ENCODE data around the gene JCHAIN. TPM values are rescaled to one million over a fixed set of nuclear protein-coding genes. Genes with fewer than 3 reads are reported as not detected.
"Not testable (repeated sequence)": the region's sequence is repeated elsewhere in the genome, so short reads cannot be mapped to it uniquely, and the experiment has no call there.

Gene JCHAIN
- total RNA-seq, 1 donor from 2014 or later: 2.7 TPM

DNA sequence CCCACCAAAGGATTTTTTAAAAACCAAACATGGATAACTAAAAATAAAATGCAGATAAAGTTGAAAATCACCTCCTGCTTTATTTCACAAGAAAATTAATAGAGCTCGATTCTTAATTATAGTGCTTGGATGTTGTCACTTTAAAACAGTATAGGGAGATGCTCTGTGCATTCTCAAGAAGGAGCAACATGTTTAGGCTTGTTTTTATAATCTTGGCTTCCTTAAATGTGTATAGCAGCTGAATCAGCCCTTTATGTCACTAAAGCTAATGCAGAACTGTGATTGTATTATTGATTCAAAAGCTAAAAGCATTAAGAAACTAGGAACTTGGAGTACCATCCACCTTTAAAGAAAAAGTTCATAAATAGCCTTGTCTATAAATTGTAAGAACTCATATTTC, 35.0 kb upstream of the JCHAIN start:
- Histone ChIP-seq H3K36me3 (no peaks in the 10 kb centered on the region), H3K27me3 (no peaks in the 10 kb centered on the region), H3K27ac (no peak overlapping the region), H3K4me3 (no peak overlapping the region), H3K4me1 (peaks cover 8% of the 10 kb centered on the region), H3K9me3 (no peaks in the 10 kb centered on the region)
- intact Hi-C loops (cut with DNase I): no loop called here
- no peak for DNase-seq (ENCODE audit: extremely low spot score in 2 of 2)
- TF ChIP-seq POLR2A (IDR thresholded peaks at IDR 0.05) (no peak), POLR2AphosphoS5 (IDR thresholded peaks at IDR 0.05; ENCODE audit: insufficient read depth in 1 of 2, low read depth in 1 of 2) (no peak)
- TF ChIP-seq, protein P1, sequence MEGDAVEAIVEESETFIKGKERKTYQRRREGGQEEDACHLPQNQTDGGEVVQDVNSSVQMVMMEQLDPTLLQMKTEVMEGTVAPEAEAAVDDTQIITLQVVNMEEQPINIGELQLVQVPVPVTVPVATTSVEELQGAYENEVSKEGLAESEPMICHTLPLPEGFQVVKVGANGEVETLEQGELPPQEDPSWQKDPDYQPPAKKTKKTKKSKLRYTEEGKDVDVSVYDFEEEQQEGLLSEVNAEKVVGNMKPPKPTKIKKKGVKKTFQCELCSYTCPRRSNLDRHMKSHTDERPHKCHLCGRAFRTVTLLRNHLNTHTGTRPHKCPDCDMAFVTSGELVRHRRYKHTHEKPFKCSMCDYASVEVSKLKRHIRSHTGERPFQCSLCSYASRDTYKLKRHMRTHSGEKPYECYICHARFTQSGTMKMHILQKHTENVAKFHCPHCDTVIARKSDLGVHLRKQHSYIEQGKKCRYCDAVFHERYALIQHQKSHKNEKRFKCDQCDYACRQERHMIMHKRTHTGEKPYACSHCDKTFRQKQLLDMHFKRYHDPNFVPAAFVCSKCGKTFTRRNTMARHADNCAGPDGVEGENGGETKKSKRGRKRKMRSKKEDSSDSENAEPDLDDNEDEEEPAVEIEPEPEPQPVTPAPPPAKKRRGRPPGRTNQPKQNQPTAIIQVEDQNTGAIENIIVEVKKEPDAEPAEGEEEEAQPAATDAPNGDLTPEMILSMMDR (IDR thresholded peaks at IDR 0.05): no peak

DNA sequence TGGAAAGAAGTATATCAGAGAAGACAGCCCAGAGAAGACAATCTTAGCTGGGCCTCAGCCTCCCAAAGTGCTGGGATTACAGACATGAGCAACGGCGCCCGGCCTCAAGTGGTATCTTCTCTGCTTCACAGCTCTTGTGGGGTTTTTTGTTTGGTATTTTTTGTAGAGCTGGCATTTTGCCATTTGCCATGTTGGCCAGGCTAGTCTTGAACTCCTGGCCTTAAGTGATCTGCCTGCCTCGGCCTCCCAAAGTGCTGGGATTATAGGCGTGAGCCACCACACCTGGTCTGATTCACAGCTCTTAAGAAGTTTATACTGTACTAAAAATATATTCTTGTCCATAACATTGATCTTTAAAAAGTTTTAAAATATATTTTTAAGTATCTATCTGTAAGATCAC, 34.4 kb upstream of the JCHAIN start:
- Histone ChIP-seq H3K27ac (no peak overlapping the region), H3K4me1 (peaks cover 5% of the 10 kb centered on the region), H3K36me3 (no peaks in the 10 kb centered on the region), H3K9me3 (no peaks in the 10 kb centered on the region), H3K4me3 (no peak overlapping the region), H3K27me3 (no peaks in the 10 kb centered on the region)
- no peak for DNase-seq (ENCODE audit: extremely low spot score in 2 of 2)
- intact Hi-C loops (cut with DNase I): no loop called here
- TF ChIP-seq POLR2A (IDR thresholded peaks at IDR 0.05): no peak

DNA sequence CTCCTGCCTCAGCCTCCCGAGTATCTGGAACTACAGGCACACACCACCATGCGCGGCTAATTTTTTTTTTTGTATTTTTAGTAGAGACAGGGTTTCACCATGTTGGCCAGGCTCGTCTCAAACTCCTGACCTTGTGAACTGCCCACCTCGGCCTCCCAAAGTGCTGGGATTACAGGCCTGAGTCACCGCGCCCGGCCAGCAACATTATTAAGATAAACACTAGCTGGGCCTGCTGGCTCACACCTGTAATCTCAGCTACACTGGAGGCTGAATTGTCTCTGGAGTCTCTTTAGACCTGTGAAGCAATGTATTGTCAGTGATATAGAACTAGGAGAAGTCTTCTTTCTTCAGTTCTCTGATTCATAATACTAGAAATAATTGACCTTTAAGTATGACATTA, 32.1 kb upstream of the JCHAIN start:
- H3K36me3 ChIP-seq; H3K27me3 ChIP-seq; intact Hi-C loops (cut with DNase I); DNase-seq (ENCODE audit: extremely low spot score in 2 of 2); H3K27ac ChIP-seq; H3K9me3 ChIP-seq; H3K4me3 ChIP-seq; H3K4me1 ChIP-seq: not testable (repeated sequence)

DNA sequence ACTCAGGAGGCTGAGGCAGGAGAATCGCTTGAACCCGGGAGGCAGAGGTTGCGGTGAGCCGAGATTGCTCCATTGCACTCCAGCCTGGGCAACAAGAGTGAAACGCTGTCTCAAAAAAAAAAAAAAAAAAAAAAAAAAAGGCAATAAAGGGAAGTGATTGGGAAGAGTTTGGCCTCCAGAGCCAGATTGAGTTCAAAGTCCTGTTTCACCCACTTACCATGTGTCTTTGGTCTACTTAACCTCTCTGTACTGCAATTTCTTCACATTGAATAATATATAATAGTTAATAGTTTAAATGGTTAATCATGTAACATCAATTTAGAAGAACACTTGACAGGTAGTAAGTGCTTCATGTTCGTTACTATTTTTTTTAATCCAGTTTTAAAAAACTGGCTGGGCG, 28.3 kb upstream of the JCHAIN start:
- H3K36me3 ChIP-seq; H3K27me3 ChIP-seq; H3K27ac ChIP-seq; H3K9me3 ChIP-seq; H3K4me3 ChIP-seq; DNase-seq (ENCODE audit: extremely low spot score in 2 of 2); intact Hi-C loops (cut with DNase I): not testable (repeated sequence)
- H3K4me1 ChIP-seq: peaks cover 22% of the 10 kb centered on the region

DNA sequence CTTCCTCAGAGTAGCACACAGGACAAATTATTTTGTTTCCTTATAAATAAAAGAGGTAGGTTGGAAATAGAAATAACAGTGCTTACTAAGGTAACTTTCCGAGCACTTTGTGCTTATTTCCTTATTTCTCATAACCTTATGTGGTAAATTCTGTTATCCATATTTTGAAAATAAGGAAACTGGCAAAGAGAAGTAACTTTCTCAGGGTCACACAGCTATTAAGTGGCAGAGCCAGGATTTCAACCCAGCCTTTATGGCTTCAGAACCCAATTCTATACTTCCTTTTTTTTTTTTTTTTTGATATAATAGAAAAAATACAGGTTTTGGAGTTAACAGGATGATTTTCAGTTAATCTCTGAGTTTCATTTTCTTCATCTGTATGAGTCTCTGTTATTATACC, 25.4 kb upstream of the JCHAIN start:
- no peaks in the 10 kb centered on the region for H3K27me3 ChIP-seq
- no peak overlapping the region for H3K4me3 ChIP-seq
- DNase-seq (ENCODE audit: extremely low spot score in 2 of 2): no peak
- H3K4me1 ChIP-seq: peaks cover 35% of the 10 kb centered on the region
- no peaks in the 10 kb centered on the region for H3K36me3 ChIP-seq
- intact Hi-C loops (cut with DNase I): no loop called here
- TF ChIP-seq, protein P1 (IDR thresholded peaks at IDR 0.05): no peak
- TF ChIP-seq POLR2A (IDR thresholded peaks at IDR 0.05): no peak
- TF ChIP-seq POLR2AphosphoS5 (IDR thresholded peaks at IDR 0.05; ENCODE audit: insufficient read depth in 1 of 2, low read depth in 1 of 2): no peak
- H3K27ac ChIP-seq: no peak overlapping the region
- no peaks in the 10 kb centered on the region for H3K9me3 ChIP-seq

DNA sequence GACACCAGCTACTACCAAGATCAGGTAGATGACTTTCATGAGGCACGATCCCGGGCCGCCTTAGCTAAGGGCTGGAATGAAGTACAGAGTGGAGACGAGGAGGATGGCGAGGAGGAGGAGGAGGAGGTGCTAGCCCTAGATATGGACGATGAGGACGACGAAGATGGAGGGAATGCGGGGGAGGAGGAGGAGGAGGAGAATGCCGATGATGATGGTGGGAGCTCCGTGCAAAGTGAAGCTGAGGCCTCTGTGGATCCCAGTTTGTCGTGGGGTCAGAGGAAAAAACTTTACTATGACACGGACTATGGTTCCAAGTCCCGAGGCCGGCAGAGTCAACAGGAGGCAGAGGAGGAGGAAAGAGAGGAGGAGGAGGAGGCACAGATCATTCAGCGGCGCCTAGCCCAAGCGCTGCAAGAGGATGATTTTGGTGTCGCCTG, 22.5 kb upstream of the JCHAIN start:
- Histone ChIP-seq H3K36me3 (no peaks in the 10 kb centered on the region), H3K9me3 (no peaks in the 10 kb centered on the region), H3K27ac (peak overlapping the region; percentile 82), H3K4me1 (peaks cover 35% of the 10 kb centered on the region), H3K27me3 (no peaks in the 10 kb centered on the region), H3K4me3 (peak overlapping the region; percentile 65 to 81)
- DNase-seq (ENCODE audit: extremely low spot score in 2 of 2): no peak
- intact Hi-C loops (cut with DNase I): loop anchor here (1.0 kb wide), 1 partner anchor 15 kb away; no protein-coding TSS in a partner anchor
- no peak for TF ChIP-seq POLR2A (IDR thresholded peaks at IDR 0.05)
- TF ChIP-seq, protein P1 (IDR thresholded peaks at IDR 0.05): no peak
- TF ChIP-seq POLR2AphosphoS5 (IDR thresholded peaks at IDR 0.05; ENCODE audit: insufficient read depth in 1 of 2, low read depth in 1 of 2): no peak

Data from vagina (tissue), 2 donors.